ENCODE results near the gene NR2C1.

NR2C1 gene

GRCh38 chr12:95059984-95060383, 13.4 kb downstream of the NR2C1 start:
- no peak overlapping the region for H3K9ac ChIP-seq (ENCODE audit: low read depth in 1 of 2, low read length in 2 of 2)
- peaks cover 32 to 43% of the 10 kb centered on the region in 2 donors for H3K36me3 ChIP-seq (ENCODE audit: control insufficient read depth in 2 of 2, insufficient read depth in 2 of 2, low read length in 2 of 2)
- H3K27me3 ChIP-seq (ENCODE audit: control insufficient read depth in 2 of 2, insufficient read depth in 2 of 2, low read length in 2 of 2): no peaks in the 10 kb centered on the region
- H3K4me1 ChIP-seq (ENCODE audit: control insufficient read depth in 2 of 2, insufficient read depth in 2 of 2, low read length in 2 of 2): no peaks in the 10 kb centered on the region
- H3K4me3 ChIP-seq (ENCODE audit: low read length in 2 of 2): no peak overlapping the region
- H3K9me3 ChIP-seq (ENCODE audit: control insufficient read depth in 2 of 2, low read length in 2 of 2): no peaks in the 10 kb centered on the region
- no peak overlapping the region for H3K27ac ChIP-seq (ENCODE audit: low read depth in 2 of 2, low read length in 2 of 2)

- Histone ChIP-seq H3K27ac (ENCODE audit: low read depth in 2 of 2, low read length in 2 of 2) (no peak overlapping the region), H3K4me1 (ENCODE audit: control insufficient read depth in 2 of 2, insufficient read depth in 2 of 2, low read length in 2 of 2) (no peaks in the 10 kb centered on the region), H3K9ac (ENCODE audit: low read depth in 1 of 2, low read length in 2 of 2) (no peak overlapping the region), H3K27me3 (ENCODE audit: control insufficient read depth in 2 of 2, insufficient read depth in 2 of 2, low read length in 2 of 2) (no peaks in the 10 kb centered on the region), H3K4me3 (ENCODE audit: low read length in 2 of 2) (no peak overlapping the region), H3K9me3 (ENCODE audit: control insufficient read depth in 2 of 2, low read length in 2 of 2) (no peaks in the 10 kb centered on the region), H3K36me3 (ENCODE audit: control insufficient read depth in 2 of 2, insufficient read depth in 2 of 2, low read length in 2 of 2) (peaks cover 32 to 39% of the 10 kb centered on the region in 2 donors)
These were observed 16.0 kb downstream of the NR2C1 start for GRCh38 chr12:95057424-95057823.

- H3K4me3 ChIP-seq (ENCODE audit: low read length in 2 of 2): no peak overlapping the region
- H3K9ac ChIP-seq (ENCODE audit: low read depth in 1 of 2, low read length in 2 of 2): no peak overlapping the region
- H3K9me3 ChIP-seq (ENCODE audit: control insufficient read depth in 2 of 2, low read length in 2 of 2): no peaks in the 10 kb centered on the region
- H3K27me3 ChIP-seq (ENCODE audit: control insufficient read depth in 2 of 2, insufficient read depth in 2 of 2, low read length in 2 of 2): no peaks in the 10 kb centered on the region
- no peak overlapping the region for H3K27ac ChIP-seq (ENCODE audit: low read depth in 2 of 2, low read length in 2 of 2)
- peaks cover 24 to 27% of the 10 kb centered on the region in 2 donors for H3K36me3 ChIP-seq (ENCODE audit: control insufficient read depth in 2 of 2, insufficient read depth in 2 of 2, low read length in 2 of 2)
- H3K4me1 ChIP-seq (ENCODE audit: control insufficient read depth in 2 of 2, insufficient read depth in 2 of 2, low read length in 2 of 2): no peaks in the 10 kb centered on the region
These were observed 18.4 kb downstream of the NR2C1 start for GRCh38 chr12:95055057-95055456.

GRCh38 chr12:95054206-95054605, 19.2 kb downstream of the NR2C1 start:
- Histone ChIP-seq H3K27ac (ENCODE audit: low read depth in 2 of 2, low read length in 2 of 2) (no peak overlapping the region), H3K9ac (ENCODE audit: low read depth in 1 of 2, low read length in 2 of 2) (no peak overlapping the region), H3K4me1 (ENCODE audit: control insufficient read depth in 2 of 2, insufficient read depth in 2 of 2, low read length in 2 of 2) (no peaks in the 10 kb centered on the region), H3K27me3 (ENCODE audit: control insufficient read depth in 2 of 2, insufficient read depth in 2 of 2, low read length in 2 of 2) (no peaks in the 10 kb centered on the region), H3K4me3 (ENCODE audit: low read length in 2 of 2) (no peak overlapping the region), H3K9me3 (ENCODE audit: control insufficient read depth in 2 of 2, low read length in 2 of 2) (no peaks in the 10 kb centered on the region), H3K36me3 (ENCODE audit: control insufficient read depth in 2 of 2, insufficient read depth in 2 of 2, low read length in 2 of 2) (peaks cover 21 to 31% of the 10 kb centered on the region in 2 donors)

GRCh38 chr12:95051241-95051640, 22.2 kb downstream of the NR2C1 start:
- Histone ChIP-seq H3K9ac (ENCODE audit: low read depth in 1 of 2, low read length in 2 of 2) (no peak overlapping the region), H3K36me3 (ENCODE audit: control insufficient read depth in 2 of 2, insufficient read depth in 2 of 2, low read length in 2 of 2) (peaks cover 24 to 38% of the 10 kb centered on the region in 2 donors), H3K4me3 (ENCODE audit: low read length in 2 of 2) (no peak overlapping the region), H3K4me1 (ENCODE audit: control insufficient read depth in 2 of 2, insufficient read depth in 2 of 2, low read length in 2 of 2) (no peaks in the 10 kb centered on the region), H3K27me3 (ENCODE audit: control insufficient read depth in 2 of 2, insufficient read depth in 2 of 2, low read length in 2 of 2) (no peaks in the 10 kb centered on the region), H3K9me3 (ENCODE audit: control insufficient read depth in 2 of 2, low read length in 2 of 2) (no peaks in the 10 kb centered on the region), H3K27ac (ENCODE audit: low read depth in 2 of 2, low read length in 2 of 2) (no peak overlapping the region)

- no peaks in the 10 kb centered on the region for H3K27me3 ChIP-seq (ENCODE audit: control insufficient read depth in 2 of 2, insufficient read depth in 2 of 2, low read length in 2 of 2)
- H3K36me3 ChIP-seq (ENCODE audit: control insufficient read depth in 2 of 2, insufficient read depth in 2 of 2, low read length in 2 of 2): peaks cover 32 to 39% of the 10 kb centered on the region in 2 donors
- H3K4me3 ChIP-seq (ENCODE audit: low read length in 2 of 2): no peak overlapping the region
- H3K9me3 ChIP-seq (ENCODE audit: control insufficient read depth in 2 of 2, low read length in 2 of 2): no peaks in the 10 kb centered on the region
- no peak overlapping the region for H3K27ac ChIP-seq (ENCODE audit: low read depth in 2 of 2, low read length in 2 of 2)
- no peak overlapping the region for H3K9ac ChIP-seq (ENCODE audit: low read depth in 1 of 2, low read length in 2 of 2)
- H3K4me1 ChIP-seq (ENCODE audit: control insufficient read depth in 2 of 2, insufficient read depth in 2 of 2, low read length in 2 of 2): no peaks in the 10 kb centered on the region
These were observed 35.5 kb downstream of the NR2C1 start for GRCh38 chr12:95037906-95038305.

GRCh38 chr12:95034750-95035149, 38.7 kb downstream of the NR2C1 start:
- H3K9ac ChIP-seq (ENCODE audit: low read depth in 1 of 2, low read length in 2 of 2): no peak overlapping the region
- no peak overlapping the region for H3K4me3 ChIP-seq (ENCODE audit: low read length in 2 of 2)
- no peaks in the 10 kb centered on the region for H3K9me3 ChIP-seq (ENCODE audit: control insufficient read depth in 2 of 2, low read length in 2 of 2)
- peaks cover 39 to 40% of the 10 kb centered on the region in 2 donors for H3K36me3 ChIP-seq (ENCODE audit: control insufficient read depth in 2 of 2, insufficient read depth in 2 of 2, low read length in 2 of 2)
- no peaks in the 10 kb centered on the region for H3K4me1 ChIP-seq (ENCODE audit: control insufficient read depth in 2 of 2, insufficient read depth in 2 of 2, low read length in 2 of 2)
- no peaks in the 10 kb centered on the region for H3K27me3 ChIP-seq (ENCODE audit: control insufficient read depth in 2 of 2, insufficient read depth in 2 of 2, low read length in 2 of 2)
- no peak overlapping the region for H3K27ac ChIP-seq (ENCODE audit: low read depth in 2 of 2, low read length in 2 of 2)

- Histone ChIP-seq H3K27me3 (ENCODE audit: control insufficient read depth in 2 of 2, insufficient read depth in 2 of 2, low read length in 2 of 2) (no peaks in the 10 kb centered on the region), H3K36me3 (ENCODE audit: control insufficient read depth in 2 of 2, insufficient read depth in 2 of 2, low read length in 2 of 2) (peaks cover 4 to 11% of the 10 kb centered on the region in 2 donors), H3K4me3 (ENCODE audit: low read length in 2 of 2) (no peak overlapping the region), H3K9ac (ENCODE audit: low read depth in 1 of 2, low read length in 2 of 2) (no peak overlapping the region), H3K9me3 (ENCODE audit: control insufficient read depth in 2 of 2, low read length in 2 of 2) (no peaks in the 10 kb centered on the region), H3K4me1 (ENCODE audit: control insufficient read depth in 2 of 2, insufficient read depth in 2 of 2, low read length in 2 of 2) (no peaks in the 10 kb centered on the region), H3K27ac (ENCODE audit: low read depth in 2 of 2, low read length in 2 of 2) (no peak overlapping the region)
These were observed 50.9 kb downstream of the NR2C1 start for GRCh38 chr12:95022477-95022876.

- no peak overlapping the region for H3K9ac ChIP-seq (ENCODE audit: low read depth in 1 of 2, low read length in 2 of 2)
- H3K9me3 ChIP-seq (ENCODE audit: control insufficient read depth in 2 of 2, low read length in 2 of 2): no peaks in the 10 kb centered on the region
- H3K36me3 ChIP-seq (ENCODE audit: control insufficient read depth in 2 of 2, insufficient read depth in 2 of 2, low read length in 2 of 2): no peaks in the 10 kb centered on the region
These were observed 55.9 kb downstream of the NR2C1 start for GRCh38 chr12:95017482-95017881.

GRCh38 chr12:95016120-95016519, 57.3 kb downstream of the NR2C1 start:
- Histone ChIP-seq H3K9me3 (ENCODE audit: control insufficient read depth in 2 of 2, low read length in 2 of 2) (no peaks in the 10 kb centered on the region), H3K4me3 (ENCODE audit: low read length in 2 of 2) (no peak overlapping the region), H3K36me3 (ENCODE audit: control insufficient read depth in 2 of 2, insufficient read depth in 2 of 2, low read length in 2 of 2) (no peaks in the 10 kb centered on the region), H3K27ac (ENCODE audit: low read depth in 2 of 2, low read length in 2 of 2) (no peak overlapping the region), H3K4me1 (ENCODE audit: control insufficient read depth in 2 of 2, insufficient read depth in 2 of 2, low read length in 2 of 2) (no peaks in the 10 kb centered on the region), H3K27me3 (ENCODE audit: control insufficient read depth in 2 of 2, insufficient read depth in 2 of 2, low read length in 2 of 2) (no peaks in the 10 kb centered on the region), H3K9ac (ENCODE audit: low read depth in 1 of 2, low read length in 2 of 2) (no peak overlapping the region)

More at GRCh38 chr12:95017482-95017881, 55.9 kb downstream of the NR2C1 start:
- Histone ChIP-seq H3K4me1 (ENCODE audit: control insufficient read depth in 2 of 2, insufficient read depth in 2 of 2, low read length in 2 of 2) (no peaks in the 10 kb centered on the region), H3K27ac (ENCODE audit: low read depth in 2 of 2, low read length in 2 of 2) (no peak overlapping the region), H3K4me3 (ENCODE audit: low read length in 2 of 2) (no peak overlapping the region), H3K27me3 (ENCODE audit: control insufficient read depth in 2 of 2, insufficient read depth in 2 of 2, low read length in 2 of 2) (no peaks in the 10 kb centered on the region)

- Histone ChIP-seq H3K4me1 (ENCODE audit: control insufficient read depth in 2 of 2, insufficient read depth in 2 of 2, low read length in 2 of 2) (no peaks in the 10 kb centered on the region), H3K9ac (ENCODE audit: low read depth in 1 of 2, low read length in 2 of 2) (no peak overlapping the region), H3K4me3 (ENCODE audit: low read length in 2 of 2) (no peak overlapping the region), H3K27me3 (ENCODE audit: control insufficient read depth in 2 of 2, insufficient read depth in 2 of 2, low read length in 2 of 2) (no peaks in the 10 kb centered on the region), H3K27ac (ENCODE audit: low read depth in 2 of 2, low read length in 2 of 2) (no peak overlapping the region), H3K36me3 (ENCODE audit: control insufficient read depth in 2 of 2, insufficient read depth in 2 of 2, low read length in 2 of 2) (no peaks in the 10 kb centered on the region), H3K9me3 (ENCODE audit: control insufficient read depth in 2 of 2, low read length in 2 of 2) (no peaks in the 10 kb centered on the region)
These were observed 58.9 kb downstream of the NR2C1 start for GRCh38 chr12:95014554-95014953.

Data from mucosa of rectum (tissue), 2 donors.